GM19193 (cell line): ENCODE measurements around the gene UNC13A.

Experiments
- POLR2A ChIP-seq: IDR thresholded peaks from 4 replicates; pipeline ENCODE4 v1.6.1; 2011; ENCODE audit not compliant: insufficient read depth, insufficient read length; ENCODE audit errors: extremely low read depth

UNC13A gene

DNA sequence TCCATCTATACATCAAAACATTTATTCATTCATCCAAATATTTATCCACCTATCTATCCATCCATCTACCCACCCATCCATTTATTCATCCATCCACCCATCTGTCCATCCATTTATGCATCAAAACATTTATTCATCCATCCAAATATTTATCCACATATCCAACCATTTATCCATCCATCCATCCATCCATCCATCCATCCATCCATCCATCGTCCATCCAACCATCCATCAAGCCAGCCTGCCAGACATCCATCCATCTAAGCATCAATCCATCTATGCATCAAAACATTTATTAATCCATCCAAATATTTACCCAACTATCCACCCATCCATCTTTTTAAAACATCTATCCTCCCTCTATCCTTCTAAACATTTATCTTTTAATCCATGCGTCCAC lies 62.2 kb downstream of the UNC13A start:
- TF ChIP-seq POLR2A = no peak

DNA sequence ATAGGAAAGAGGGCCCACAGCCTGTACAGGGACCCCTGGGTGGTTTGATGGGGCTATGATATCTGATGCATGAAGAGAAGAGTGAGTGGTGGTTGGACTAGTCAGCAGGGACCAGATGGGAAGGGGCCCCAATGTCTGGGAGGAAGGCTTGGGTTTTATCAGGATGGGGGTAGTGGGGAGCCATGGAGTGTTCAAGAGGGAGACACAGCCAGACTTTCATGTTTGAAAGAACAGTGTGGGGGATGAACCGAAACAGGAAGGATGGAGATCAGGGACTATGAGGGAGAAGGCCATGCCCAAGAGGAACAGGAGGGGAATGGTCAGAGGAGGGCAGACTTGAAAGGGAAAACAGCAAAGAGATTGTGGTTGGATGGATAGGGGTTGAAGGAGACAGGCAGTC lies 63.1 kb downstream of the UNC13A start:
- TF ChIP-seq POLR2A = no peak

DNA sequence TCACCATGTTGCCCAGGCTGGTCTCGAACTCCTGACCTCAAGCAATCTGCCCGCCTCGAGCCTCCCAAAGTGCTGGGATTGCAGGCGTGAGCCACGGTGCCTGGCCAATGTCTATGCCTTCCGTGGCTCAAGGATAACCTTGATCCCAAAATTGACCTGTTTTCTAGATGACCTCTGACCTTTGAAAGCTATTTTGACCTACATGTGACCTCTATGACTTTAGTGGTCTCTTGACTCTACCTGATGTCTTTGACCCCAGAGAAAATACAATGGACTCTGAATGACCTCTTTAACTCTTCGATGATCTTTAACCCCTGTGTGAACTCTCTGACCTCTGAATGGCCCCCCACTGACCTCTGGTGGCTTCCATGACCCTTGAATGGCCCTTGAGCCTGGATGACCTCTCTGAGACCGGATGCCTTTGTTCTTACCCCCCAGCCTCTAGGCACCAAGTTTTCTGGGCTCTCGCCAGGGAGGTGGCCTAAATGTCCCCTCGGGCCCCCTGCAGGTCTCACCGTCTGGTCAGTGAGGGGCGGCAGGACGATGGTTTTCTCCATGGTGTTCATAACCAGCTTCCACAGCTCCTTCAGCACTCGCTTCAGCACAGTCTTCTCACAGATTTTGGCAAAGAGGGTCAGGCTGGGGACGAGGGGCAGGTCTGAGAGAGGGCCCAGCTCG lies 63.7 kb downstream of the UNC13A start:
- no peak for TF ChIP-seq POLR2A

DNA sequence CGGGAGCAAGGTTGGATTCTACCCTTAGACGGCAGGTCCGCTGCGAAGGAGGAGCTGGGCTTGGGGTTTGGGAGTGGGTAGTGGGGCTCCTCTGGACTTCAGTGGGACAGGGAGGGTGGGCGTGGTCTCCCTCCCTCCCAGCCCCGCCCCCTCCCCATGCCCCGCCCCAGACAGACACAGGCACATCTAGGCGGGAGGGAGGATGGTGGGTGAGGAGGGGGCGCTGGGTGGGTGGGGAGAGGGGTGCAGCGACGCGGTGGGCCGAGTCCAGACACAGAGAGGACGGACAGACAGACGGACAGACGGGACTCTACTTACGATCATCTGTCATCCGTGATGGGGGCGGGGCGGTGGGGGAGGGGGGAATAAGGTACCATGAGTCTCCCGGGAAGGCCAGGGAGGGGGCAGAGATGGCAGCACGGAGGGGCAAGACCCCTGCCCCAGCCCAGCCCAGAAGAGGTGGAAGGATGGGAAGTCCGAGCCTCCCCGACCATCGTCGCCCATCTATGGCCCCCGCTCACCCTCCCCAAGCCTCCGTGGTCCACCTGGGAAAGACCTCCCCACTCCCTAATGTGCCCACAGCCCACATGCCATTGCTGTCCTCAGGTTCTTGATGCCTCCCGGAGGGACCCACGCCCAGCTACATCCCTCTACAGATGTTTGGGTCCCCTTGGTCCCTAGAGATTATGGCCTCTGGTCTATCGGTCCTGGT lies 64.8 kb downstream of the UNC13A start:
- no peak for TF ChIP-seq POLR2A

DNA sequence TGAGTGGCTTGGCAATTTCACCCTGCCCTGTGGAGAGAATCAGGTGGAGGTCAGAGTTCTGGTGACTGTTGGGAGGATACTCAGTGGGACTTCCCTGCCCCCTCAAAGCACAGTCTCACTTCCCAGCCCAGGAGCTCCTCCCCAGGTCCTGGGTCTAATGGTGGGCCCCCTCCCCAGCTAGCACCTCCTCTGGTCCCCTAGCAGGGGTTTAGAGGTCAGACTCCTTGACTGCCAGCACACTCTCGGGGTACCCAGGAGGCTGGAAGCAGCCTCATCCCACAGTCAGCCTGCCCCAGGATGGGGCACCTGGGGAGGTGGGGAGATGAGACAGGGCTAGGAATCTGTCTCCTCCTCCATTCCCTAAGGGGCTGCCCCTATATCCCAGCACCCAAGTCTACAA lies 67.5 kb downstream of the UNC13A start:
- TF ChIP-seq POLR2A = no peak

DNA sequence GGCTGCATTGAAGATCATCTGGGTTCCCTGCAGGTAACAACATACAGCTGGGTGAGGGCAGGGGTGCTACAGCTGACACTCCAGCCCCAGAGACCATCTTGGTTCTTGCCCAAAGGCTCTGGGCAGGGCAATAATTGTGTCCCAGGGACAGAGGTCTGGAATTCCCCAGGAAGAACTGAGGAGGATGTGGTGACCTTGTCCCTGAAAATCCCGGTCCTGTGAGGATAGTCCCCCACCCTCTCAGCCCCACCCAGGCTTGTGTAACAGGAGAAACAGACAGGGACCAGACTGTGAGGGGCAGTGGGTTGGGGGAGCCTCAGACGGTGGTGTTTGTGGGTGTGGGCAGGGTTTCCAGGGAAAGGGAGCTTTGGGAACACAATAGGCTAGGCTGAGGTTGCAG lies 69.2 kb downstream of the UNC13A start:
- TF ChIP-seq POLR2A = no peak

DNA sequence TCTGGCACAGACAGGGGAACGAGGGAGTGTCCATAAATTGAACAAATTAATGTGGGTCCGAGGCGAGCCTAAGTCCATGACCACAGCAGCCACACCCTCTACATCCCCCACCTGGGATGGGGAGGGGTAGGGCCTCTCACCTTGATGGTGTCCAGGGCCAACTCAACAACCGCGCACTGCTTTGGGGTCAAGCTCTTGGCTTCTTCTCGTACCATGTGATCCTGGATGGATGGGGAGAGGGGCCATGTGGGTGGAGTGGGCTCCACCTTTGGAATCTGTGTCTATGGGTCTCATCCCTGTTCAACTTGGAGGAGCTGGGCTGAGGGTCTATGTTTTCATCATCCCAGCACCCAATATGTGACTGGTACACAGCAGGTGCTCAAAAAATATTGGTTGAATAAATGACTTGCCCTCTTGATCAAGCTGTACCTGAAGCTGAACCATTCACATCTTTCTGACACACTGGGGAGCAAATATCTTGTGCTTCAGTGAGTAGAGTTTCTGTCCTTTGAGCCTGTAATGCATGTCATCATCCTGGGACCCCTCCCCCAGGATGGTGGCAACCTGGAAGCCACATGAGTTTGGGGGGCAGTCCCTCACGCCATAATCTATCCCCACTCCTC lies 69.8 kb downstream of the UNC13A start:
- TF ChIP-seq POLR2A = no peak

DNA sequence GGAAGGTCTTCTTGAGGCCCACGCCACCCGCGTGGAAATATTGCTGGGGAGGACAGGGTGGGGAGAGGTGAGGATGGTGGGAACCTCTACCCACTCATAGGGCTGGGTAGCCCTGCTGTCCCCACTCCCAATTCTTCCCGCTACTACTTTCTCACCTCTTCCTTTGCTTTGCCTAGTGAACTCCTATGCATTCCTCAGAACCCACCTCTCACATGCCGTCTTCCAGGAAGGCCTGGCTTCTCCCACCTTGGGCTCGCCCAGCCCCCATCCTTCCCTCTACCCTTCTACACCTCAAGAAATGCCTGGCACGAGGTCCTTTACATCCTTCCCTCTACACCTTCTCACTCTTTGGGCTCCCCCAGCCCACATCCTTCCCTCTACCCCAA lies 70.4 kb downstream of the UNC13A start:
- no peak for TF ChIP-seq POLR2A

DNA sequence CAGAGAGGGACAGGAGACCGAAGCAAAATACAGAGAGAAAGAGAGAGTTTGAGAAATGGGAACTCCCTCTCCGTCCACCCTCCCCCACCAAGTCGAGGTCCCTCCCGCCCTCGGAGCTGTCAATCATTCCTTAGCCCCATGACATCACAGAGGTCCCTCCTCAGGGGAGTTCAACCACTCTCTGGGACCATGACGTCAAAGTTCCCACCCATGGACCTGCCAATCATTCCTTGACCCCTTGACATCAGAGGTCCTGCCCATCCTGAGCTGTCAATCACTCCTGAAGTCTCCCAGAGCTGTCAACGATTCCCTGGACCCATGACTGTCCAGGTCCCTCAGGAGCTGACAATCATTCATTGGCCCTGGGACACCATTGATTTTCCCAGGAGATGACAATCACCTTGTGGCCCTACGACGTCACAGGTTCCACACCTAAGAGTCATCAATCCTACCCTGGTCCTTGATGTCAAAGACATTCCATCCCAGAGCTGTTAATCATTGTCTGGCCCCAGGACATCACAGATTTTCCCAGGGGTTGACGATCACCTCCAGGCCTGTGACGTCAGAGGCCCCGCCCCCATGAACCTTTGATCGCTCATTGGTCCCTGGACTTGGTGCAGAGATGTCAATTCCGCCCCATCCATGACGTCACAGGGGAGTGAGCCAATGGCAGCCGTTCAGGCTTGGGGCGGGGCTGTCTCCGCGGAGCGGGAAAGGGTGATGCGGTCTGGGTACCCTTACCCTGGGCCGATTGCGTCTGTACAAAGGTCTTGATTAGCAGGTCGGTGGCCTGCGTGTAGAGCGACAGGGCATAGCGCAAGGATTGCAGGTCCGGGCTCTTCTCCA lies 71.0 kb downstream of the UNC13A start:
- TF ChIP-seq POLR2A = no peak

DNA sequence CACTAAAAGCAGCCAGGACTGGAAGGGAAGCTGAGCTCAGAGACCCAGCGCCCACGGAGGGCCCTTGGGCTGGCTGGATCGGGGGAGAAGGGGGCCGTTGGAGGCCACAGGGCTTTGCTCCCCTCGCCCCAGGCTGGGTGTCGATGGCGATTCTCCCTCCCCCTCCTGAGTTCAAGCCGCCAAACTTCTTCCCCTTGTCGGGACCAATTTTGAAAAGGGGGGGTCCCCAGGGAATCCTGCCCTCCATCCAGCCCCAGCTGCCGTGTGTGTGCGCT lies 71.5 kb downstream of the UNC13A start:
- TF ChIP-seq POLR2A = no peak

DNA sequence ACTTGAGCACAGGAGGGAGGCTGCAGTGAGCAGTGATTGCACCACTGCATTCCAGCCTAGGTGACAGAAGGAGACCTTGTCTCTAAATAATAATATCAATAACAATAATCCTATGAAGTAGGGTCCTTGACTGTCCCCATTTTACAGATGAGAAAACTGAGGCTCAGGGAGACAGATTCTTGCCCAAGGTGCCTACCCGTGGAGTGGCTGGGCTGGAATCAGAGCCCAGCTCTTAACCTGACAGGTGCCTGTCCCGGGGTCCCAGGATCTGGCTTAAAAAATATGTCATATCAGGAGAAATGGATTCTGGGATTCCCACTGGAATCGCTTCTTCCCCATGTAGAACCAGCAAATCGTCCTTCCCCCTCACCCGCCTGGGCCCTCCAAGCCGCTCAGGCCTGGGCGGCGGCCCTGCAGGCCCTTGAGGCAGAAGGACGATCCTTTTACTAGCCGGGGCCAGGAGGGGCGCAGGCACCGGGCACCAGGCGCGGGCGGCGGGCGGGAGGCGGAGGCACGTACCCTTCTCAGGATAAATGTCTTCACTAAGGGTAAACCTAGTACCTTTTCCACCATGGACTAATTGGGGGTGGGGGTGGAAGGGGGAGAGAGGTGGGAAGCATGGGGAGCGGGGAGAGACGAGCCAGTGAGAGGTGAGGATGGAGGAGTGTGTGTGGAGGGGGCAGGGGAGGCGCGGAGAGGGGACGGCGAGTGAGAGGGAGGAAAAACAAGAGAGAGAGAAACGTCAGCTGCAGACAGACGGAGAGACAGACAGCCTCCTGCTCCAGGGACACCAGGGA lies 72.1 kb downstream of the UNC13A start:
- no peak for TF ChIP-seq POLR2A

DNA sequence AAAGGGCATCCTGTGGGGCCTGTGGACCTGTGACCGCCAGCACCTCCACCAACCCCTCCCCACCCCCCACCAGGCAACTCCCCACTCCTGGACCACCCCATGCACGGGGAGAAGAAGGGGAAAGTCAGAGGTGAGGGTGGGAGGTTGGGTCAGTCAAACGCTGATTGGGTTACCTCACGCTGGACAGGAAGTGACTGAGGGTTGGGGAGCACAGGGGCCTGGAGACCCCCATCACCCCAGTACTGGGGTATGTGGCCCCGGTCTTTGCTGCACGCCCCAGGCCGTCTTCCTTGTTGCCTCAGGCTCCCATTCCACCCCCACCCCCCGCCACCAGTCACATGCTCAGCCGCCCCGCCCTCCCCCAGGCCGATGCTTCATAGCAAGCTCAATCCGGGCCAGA lies 73.7 kb downstream of the UNC13A start:
- TF ChIP-seq POLR2A = no peak

DNA sequence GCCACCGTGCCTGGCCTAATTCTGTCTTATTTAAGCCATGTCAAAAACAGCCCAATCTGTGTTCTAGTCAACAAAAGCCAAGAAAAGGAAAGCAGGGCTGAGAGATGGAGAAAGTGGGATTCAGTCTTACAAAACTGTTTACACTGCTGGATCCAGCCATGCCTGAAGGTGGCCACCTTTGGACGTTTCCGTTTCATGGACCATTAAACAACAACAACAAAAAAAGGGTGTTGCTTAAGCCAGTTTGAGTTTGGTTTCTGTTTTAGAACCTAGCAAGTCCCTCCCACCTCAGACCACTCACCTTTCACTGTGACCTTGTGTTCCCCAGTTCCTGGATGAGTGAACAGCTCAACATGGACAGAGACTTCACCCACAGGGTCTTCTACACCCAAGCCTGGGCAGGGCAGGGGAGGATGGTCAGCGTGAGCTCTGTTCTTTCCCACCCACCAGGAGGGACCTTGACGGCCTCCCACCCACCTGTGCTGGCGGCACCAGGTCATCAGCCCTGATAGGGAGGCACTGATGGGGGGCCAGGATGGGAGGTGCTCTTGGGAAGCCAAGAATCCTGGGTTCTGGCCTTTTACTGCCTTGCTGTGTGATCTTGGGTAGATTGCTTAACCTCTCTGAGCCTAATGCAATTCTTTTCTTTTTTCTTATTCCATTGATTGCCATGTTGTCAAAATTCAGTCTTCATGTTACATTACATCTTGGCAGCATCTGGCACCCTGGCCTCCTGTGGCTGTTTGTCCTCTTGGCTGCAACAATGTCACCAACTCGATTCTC lies 76.5 kb downstream of the UNC13A start:
- TF ChIP-seq POLR2A = no peak

DNA sequence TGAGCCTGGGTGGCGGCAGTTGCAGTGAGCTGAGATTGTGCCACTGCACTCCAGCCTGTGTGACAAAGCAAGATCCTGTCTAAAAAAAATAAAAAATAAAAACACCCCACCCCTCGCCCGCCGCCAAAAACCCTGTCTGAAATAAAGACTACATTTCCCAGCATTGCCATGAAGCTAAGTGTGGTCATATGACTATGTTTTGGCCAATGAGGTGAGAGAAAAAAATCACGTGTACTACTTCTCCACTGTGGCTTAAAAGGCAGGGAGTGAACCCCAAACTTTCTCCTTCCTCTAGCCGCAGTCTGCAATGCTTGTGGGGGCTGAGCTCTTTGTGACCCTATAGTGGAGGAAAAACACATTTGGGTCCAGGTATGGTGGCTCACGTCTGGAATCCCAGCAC lies 77.8 kb downstream of the UNC13A start:
- TF ChIP-seq POLR2A = no peak
